GM12878 (cell line): ENCODE measurements around the gene TLR5.

ENCODE experiments used
- CBFB ChIP-seq: IDR thresholded peaks from 2 replicates; pipeline ENCODE4 v1.6.1; 2016; ENCODE audit warnings: antibody characterized with exemption, low read depth
- EP300 ChIP-seq, 2 experiments: fragments of 150-350 bp in 1 of 2; IDR thresholded peaks; 2 replicates each; pipeline ENCODE4 v1.6.1; 2011 to 2012; ENCODE audit warnings: low read depth in 2 of 2, low read length in 2 of 2, borderline replicate concordance in 1 of 2, improper control_type of control experiment in 1 of 2, inconsistent platforms in 1 of 2; ENCODE audit not compliant: control insufficient read depth in 1 of 2
- EZH2 ChIP-seq: IDR thresholded peaks from 2 replicates; pipeline ENCODE4 v1.6.1; 2012; ENCODE audit warnings: low read depth, mild to moderate bottlenecking, control low read depth, inconsistent platforms, low read length, borderline replicate concordance; ENCODE audit not compliant: control insufficient read depth
- KDM1A ChIP-seq: fragments of 200-600 bp; sonication (generic); IDR thresholded peaks from 2 replicates; pipeline ENCODE4 v1.6.1; 2016; ENCODE audit warnings: borderline replicate concordance
- SREBF2 ChIP-seq: IDR thresholded peaks from 2 replicates; pipeline ENCODE4 v1.6.1; 2012; ENCODE audit warnings: mild to moderate bottlenecking, low read length
- TCF7 ChIP-seq: IDR thresholded peaks from 2 replicates; pipeline ENCODE4 v1.6.1; 2014; ENCODE audit warnings: antibody characterized with exemption, borderline replicate concordance
- ZZZ3 ChIP-seq: IDR thresholded peaks from 2 replicates; pipeline ENCODE4 v1.6.1; 2011; ENCODE audit warnings: low read depth; ENCODE audit not compliant: control insufficient read depth, insufficient read length
- TF ChIP-seq, protein P1 (sequence below), 3 experiments: IDR thresholded peaks in 2 of 3; conservative IDR thresholded peaks in 1 of 3; 2 replicates each; pipeline ENCODE4 v1.5.1; 2011; ENCODE audit warnings: low read depth in 3 of 3, low read length in 3 of 3, mild to moderate bottlenecking in 3 of 3, control low read depth in 2 of 3, moderate library complexity in 2 of 3, inconsistent platforms in 1 of 3, mixed read lengths in 1 of 3; ENCODE audit not compliant: control insufficient read depth in 2 of 3, insufficient read depth in 1 of 3; ENCODE audit errors: extremely low read depth in 1 of 3

- no peak for TF ChIP-seq SREBF2
- no peak for TF ChIP-seq CBFB
- TF ChIP-seq, protein P1, sequence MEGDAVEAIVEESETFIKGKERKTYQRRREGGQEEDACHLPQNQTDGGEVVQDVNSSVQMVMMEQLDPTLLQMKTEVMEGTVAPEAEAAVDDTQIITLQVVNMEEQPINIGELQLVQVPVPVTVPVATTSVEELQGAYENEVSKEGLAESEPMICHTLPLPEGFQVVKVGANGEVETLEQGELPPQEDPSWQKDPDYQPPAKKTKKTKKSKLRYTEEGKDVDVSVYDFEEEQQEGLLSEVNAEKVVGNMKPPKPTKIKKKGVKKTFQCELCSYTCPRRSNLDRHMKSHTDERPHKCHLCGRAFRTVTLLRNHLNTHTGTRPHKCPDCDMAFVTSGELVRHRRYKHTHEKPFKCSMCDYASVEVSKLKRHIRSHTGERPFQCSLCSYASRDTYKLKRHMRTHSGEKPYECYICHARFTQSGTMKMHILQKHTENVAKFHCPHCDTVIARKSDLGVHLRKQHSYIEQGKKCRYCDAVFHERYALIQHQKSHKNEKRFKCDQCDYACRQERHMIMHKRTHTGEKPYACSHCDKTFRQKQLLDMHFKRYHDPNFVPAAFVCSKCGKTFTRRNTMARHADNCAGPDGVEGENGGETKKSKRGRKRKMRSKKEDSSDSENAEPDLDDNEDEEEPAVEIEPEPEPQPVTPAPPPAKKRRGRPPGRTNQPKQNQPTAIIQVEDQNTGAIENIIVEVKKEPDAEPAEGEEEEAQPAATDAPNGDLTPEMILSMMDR (IDR thresholded peaks at IDR 0.05 in 2 of 3, conservative IDR thresholded peaks at IDR 0.05 in 1 of 3; ENCODE audit: control insufficient read depth in 2 of 3, extremely low read depth in 1 of 3, insufficient read depth in 1 of 3, low read depth in 3 of 3, low read length in 3 of 3) = no peak
- no peak for TF ChIP-seq EP300 (IDR thresholded peaks at IDR 0.05; ENCODE audit: borderline replicate concordance in 1 of 2, control insufficient read depth in 1 of 2, low read depth in 2 of 2, low read length in 2 of 2)
- no peak for TF ChIP-seq EZH2
- TF ChIP-seq ZZZ3 = no peak
- TF ChIP-seq TCF7 = no peak
- TF ChIP-seq KDM1A = no peak
These were observed 80.9 kb downstream of the TLR5 start for GRCh38 chr1:223062177-223062576.
